ENCODE measurements around the gene DUOXA1.

The DUOXA1 gene

GRCh38 chr15:45122719-45123118, 7.0 kb downstream of the DUOXA1 start:
- no peak overlapping the region for H3K4me3 ChIP-seq (ENCODE audit: low read depth, low read length)
- no peak for DNase-seq (ENCODE audit: low read depth)
- TF ChIP-seq, protein P1, sequence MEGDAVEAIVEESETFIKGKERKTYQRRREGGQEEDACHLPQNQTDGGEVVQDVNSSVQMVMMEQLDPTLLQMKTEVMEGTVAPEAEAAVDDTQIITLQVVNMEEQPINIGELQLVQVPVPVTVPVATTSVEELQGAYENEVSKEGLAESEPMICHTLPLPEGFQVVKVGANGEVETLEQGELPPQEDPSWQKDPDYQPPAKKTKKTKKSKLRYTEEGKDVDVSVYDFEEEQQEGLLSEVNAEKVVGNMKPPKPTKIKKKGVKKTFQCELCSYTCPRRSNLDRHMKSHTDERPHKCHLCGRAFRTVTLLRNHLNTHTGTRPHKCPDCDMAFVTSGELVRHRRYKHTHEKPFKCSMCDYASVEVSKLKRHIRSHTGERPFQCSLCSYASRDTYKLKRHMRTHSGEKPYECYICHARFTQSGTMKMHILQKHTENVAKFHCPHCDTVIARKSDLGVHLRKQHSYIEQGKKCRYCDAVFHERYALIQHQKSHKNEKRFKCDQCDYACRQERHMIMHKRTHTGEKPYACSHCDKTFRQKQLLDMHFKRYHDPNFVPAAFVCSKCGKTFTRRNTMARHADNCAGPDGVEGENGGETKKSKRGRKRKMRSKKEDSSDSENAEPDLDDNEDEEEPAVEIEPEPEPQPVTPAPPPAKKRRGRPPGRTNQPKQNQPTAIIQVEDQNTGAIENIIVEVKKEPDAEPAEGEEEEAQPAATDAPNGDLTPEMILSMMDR (IDR thresholded peaks at IDR 0.05; ENCODE audit: insufficient read depth, low read depth, low read length, missing control alignments) = no peak

- H3K4me3 ChIP-seq (ENCODE audit: low read depth, low read length) = no peak overlapping the region
- no peak for DNase-seq (ENCODE audit: low read depth)
- TF ChIP-seq, protein P1 (IDR thresholded peaks at IDR 0.05; ENCODE audit: insufficient read depth, low read depth, low read length, missing control alignments) = no peak
Observed at GRCh38 chr15:45121706-45122417, 7.8 kb downstream of the DUOXA1 start.

DNA sequence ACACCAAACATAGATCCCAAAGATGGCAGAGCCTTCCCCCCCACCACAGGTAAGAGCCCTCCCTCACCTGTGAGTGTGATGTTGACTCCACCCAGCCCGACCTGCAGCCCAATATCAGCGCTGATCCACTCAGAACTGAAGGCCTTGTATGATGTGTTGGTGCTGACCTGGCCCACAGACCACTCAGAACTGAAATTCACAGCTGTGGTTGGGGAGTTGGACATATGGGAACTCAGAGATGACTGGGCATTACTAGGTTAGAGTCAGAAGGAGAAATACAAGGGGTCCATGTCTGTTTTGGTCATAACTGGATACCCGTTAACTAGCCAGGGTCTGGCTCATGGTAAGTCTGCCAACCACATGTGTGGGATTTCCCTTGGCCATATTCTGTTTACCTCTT, 8.7 kb downstream of the DUOXA1 start:
- DNase-seq (ENCODE audit: low read depth) = peak; percentile 64
- H3K4me3 ChIP-seq (ENCODE audit: low read depth, low read length) = no peak overlapping the region
- TF ChIP-seq, protein P1 (IDR thresholded peaks at IDR 0.05; ENCODE audit: insufficient read depth, low read depth, low read length, missing control alignments) = no peak

DNA sequence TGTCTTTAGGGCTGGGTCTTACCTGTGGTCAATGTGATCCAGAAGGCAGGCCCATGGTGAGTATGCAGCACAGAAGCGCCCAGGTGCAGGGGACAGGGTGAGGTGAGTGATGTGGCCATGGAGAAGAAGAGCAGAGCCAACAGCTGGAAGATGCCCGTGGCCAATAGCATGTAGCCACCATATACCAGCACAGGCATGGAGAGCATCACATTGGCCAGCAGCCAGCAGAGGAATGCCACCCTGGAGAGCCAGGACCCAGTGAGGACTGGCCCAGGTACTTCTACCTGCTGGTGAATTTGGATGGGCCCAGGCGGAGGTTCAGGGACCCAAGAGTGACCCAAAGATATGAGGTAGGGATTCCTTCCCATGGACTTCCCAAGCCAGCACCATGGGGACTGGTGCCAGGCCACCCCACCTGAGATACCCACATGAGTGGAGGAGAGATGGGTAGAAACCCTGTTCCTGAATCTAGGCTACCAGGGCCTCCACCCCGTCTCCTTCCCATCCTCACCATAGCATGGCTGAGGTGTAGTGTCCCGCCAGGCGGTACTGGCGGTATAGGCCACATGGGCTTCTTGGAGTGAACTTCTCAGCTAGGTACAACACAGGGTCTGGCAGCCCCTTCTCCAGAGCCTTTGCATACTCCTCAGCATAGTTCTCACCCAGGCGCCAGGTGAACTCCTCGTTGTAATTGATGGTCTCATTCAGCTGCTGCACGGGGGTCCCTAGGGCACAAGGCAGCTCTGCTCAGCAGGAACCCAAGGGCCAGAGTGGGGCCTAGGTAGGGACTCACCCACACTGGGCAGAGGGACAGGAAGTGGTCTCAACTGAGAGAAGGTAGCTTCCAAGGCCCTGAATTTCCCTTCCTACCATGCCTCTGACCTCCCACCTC, 9.4 kb downstream of the DUOXA1 start:
- peak; percentile 14 for DNase-seq (ENCODE audit: low read depth)
- no peak overlapping the region for H3K4me3 ChIP-seq (ENCODE audit: low read depth, low read length)
- TF ChIP-seq, protein P1 (IDR thresholded peaks at IDR 0.05; ENCODE audit: insufficient read depth, low read depth, low read length, missing control alignments) = no peak

GRCh38 chr15:45118996-45119395, 10.7 kb downstream of the DUOXA1 start:
- no peak overlapping the region for H3K4me3 ChIP-seq (ENCODE audit: low read depth, low read length)
- no peak for DNase-seq (ENCODE audit: low read depth)
- TF ChIP-seq, protein P1 (IDR thresholded peaks at IDR 0.05; ENCODE audit: insufficient read depth, low read depth, low read length, missing control alignments) = no peak

GRCh38 chr15:45118131-45118588, 11.5 kb downstream of the DUOXA1 start:
- DNase-seq (ENCODE audit: low read depth) = peak; percentile 86
- H3K4me3 ChIP-seq (ENCODE audit: low read depth, low read length) = no peak overlapping the region
- TF ChIP-seq, protein P1 (IDR thresholded peaks at IDR 0.05; ENCODE audit: insufficient read depth, low read depth, low read length, missing control alignments) = peak; percentile 100
